CD14-positive monocyte (primary cell): ENCODE results near the gene RHOF. TPM values are rescaled to one million over a fixed set of nuclear protein-coding genes. Genes with fewer than 3 reads are reported as not detected.
"Not testable (repeated sequence)": the region's sequence is repeated elsewhere in the genome, so short reads cannot be mapped to it uniquely, and the experiment has no call there.

Experiments
- DNase-seq, 3 donors: peaks; one replicate each; pipeline ENCODE4 v3.0.0-alpha.2; 2011 to 2022
- H2AFZ ChIP-seq: 2 replicates; pipeline ENCODE4 v1.6.0; 2012; ENCODE audit warnings: mild to moderate bottlenecking, low read depth, low read length, inconsistent platforms; ENCODE audit not compliant: insufficient read depth, poor library complexity, severe bottlenecking
- H3K27ac ChIP-seq, 2 donors: 1 replicate in 1 of 2; 2 replicates in 1 of 2; pipeline ENCODE4 v1.5.1; 2012 to 2013; ENCODE audit warnings: low read length in 2 of 2, control low read depth in 1 of 2, inconsistent platforms in 1 of 2, low read depth in 1 of 2, mild to moderate bottlenecking in 1 of 2
- H3K27me3 ChIP-seq, 2 donors: one replicate each; pipeline versions ENCODE4 v1.6.0 to v1.6.1; 2011 to 2013; ENCODE audit warnings: low read length in 2 of 2; ENCODE audit not compliant: control insufficient read depth in 2 of 2, insufficient read depth in 2 of 2
- H3K36me3 ChIP-seq, 2 donors: replicated peaks in 1 of 2; 1 replicate in 1 of 2; 2 replicates in 1 of 2; pipeline versions ENCODE4 v1.5.1 to v1.6.1; 2012 to 2013; ENCODE audit warnings: low read length in 2 of 2, control low read depth in 1 of 2, inconsistent platforms in 1 of 2, mild to moderate bottlenecking in 1 of 2; ENCODE audit not compliant: insufficient read depth in 2 of 2, control insufficient read depth in 1 of 2
- H3K4me1 ChIP-seq, 2 donors: 1 replicate in 1 of 2; 2 replicates in 1 of 2; pipeline versions ENCODE4 v1.5.1 to v1.6.1; 2012 to 2013; ENCODE audit warnings: low read length in 2 of 2, control low read depth in 1 of 2, inconsistent platforms in 1 of 2, mild to moderate bottlenecking in 1 of 2, moderate library complexity in 1 of 2; ENCODE audit not compliant: insufficient read depth in 2 of 2, control insufficient read depth in 1 of 2
- H3K4me2 ChIP-seq: replicated peaks from 2 replicates; pipeline ENCODE3; 2012; ENCODE audit warnings: low read length, moderate library complexity, mild to moderate bottlenecking; ENCODE audit not compliant: poor library complexity, severe bottlenecking; ENCODE audit errors: extremely low read depth
- H3K4me3 ChIP-seq, 3 experiments: fragments of 200-600 bp in 1 of 3; sonication (generic) in 1 of 3; replicated peaks in 1 of 3; 1 replicate in 2 of 3; 2 replicates in 1 of 3; pipeline ENCODE4 v1.5.1; 2011 to 2013; ENCODE audit warnings: low read length in 3 of 3, mild to moderate bottlenecking in 3 of 3, control low read depth in 2 of 3, low read depth in 2 of 3, inconsistent platforms in 1 of 3, moderate library complexity in 1 of 3
- H3K79me2 ChIP-seq: 2 replicates; pipeline ENCODE4 v1.6.0; 2012; ENCODE audit warnings: mild to moderate bottlenecking, control low read depth, inconsistent platforms, low read length, moderate library complexity; ENCODE audit not compliant: insufficient read depth
- H3K9ac ChIP-seq: 2 replicates; pipeline ENCODE4 v1.6.0; 2017; ENCODE audit warnings: low read length, mild to moderate bottlenecking; ENCODE audit not compliant: insufficient read depth, poor library complexity, severe bottlenecking
- H3K9me3 ChIP-seq, 2 donors: replicated peaks in 1 of 2; 1 replicate in 1 of 2; 2 replicates in 1 of 2; pipeline versions ENCODE4 v1.5.1 to v1.6.1; 2012 to 2013; ENCODE audit warnings: low read length in 2 of 2, control low read depth in 1 of 2; ENCODE audit not compliant: control insufficient read depth in 1 of 2, insufficient read depth in 1 of 2
- H4K20me1 ChIP-seq: 2 replicates; pipeline ENCODE4 v1.6.0; 2012; ENCODE audit warnings: mild to moderate bottlenecking, low read length, control low read depth, moderate library complexity; ENCODE audit not compliant: insufficient read depth
- H3K27ac Mint-ChIP-seq, 7 donors: one replicate each; pipeline ENCODE4 v1.8.0; 2020; ENCODE audit warnings: mild to moderate bottlenecking in 7 of 7, mixed read lengths in 7 of 7, moderate library complexity in 6 of 7, inconsistent platforms in 2 of 7
- H3K27me3 Mint-ChIP-seq, 3 donors: one replicate each; pipeline ENCODE4 v1.8.0; 2021 to 2022; ENCODE audit warnings: low read depth in 3 of 3, mild to moderate bottlenecking in 3 of 3, mixed read lengths in 3 of 3, moderate library complexity in 3 of 3, inconsistent platforms in 1 of 3
- H3K36me3 Mint-ChIP-seq, 2 donors: one replicate each; pipeline ENCODE4 v1.8.0; 2020; ENCODE audit warnings: mixed read lengths in 2 of 2, inconsistent platforms in 1 of 2, mild to moderate bottlenecking in 1 of 2
- H3K4me1 Mint-ChIP-seq: one replicate; pipeline ENCODE4 v1.8.0; 2020; ENCODE audit warnings: mild to moderate bottlenecking, mixed read lengths
- H3K4me3 Mint-ChIP-seq, 2 donors: one replicate each; pipeline ENCODE4 v1.8.0; 2020; ENCODE audit warnings: mild to moderate bottlenecking in 2 of 2, mixed read lengths in 2 of 2, moderate library complexity in 1 of 2
- H3K9me3 Mint-ChIP-seq, 7 donors: one replicate each; pipeline ENCODE4 v1.8.0; 2020 to 2022; ENCODE audit warnings: mixed read lengths in 7 of 7, mild to moderate bottlenecking in 6 of 7, moderate library complexity in 6 of 7, inconsistent platforms in 2 of 7
- WGBS: methylation state at CpG from one replicate; pipeline ENCODE4 v1.1.5; 2013; ENCODE audit warnings: missing lambda C conversion rate; ENCODE audit not compliant: insufficient coverage; 5-methylcytosine and 5-hydroxymethylcytosine counted together
- intact Hi-C, 2 donors: fragments of 100-400 bp; cut with micrococcal nuclease; formaldehyde crosslinking; loops; one replicate each; pipeline versions ENCODE4 v1.15.0 to v1.15.1; 2023
- polyA plus RNA-seq, 3 donors: library from polyadenylated mRNA; depleted of rRNA in 1 of 3; unstranded in 2 of 3; stranded (reverse) in 1 of 3; fragments of 300-500 nt in 2 of 3; fragments of >200 nt in 1 of 3; fragmentation: Illumina TruSeq in 2 of 3; gene quantifications; 1 replicate in 2 of 3; 2 replicates in 1 of 3; pipeline ENCODE4 v1.2.3, GENCODE V29; 2012 to 2021
- TF ChIP-seq, protein P1 (sequence below): fragments of 200-600 bp; IDR thresholded peaks from one replicate; pipeline ENCODE4 v1.8.0; 2022; ENCODE audit warnings: antibody characterized with exemption, mild to moderate bottlenecking

The RHOF gene
- polyA plus RNA-seq, 3 donors = 7.1 to 25.9 (median 13.6) TPM

DNA sequence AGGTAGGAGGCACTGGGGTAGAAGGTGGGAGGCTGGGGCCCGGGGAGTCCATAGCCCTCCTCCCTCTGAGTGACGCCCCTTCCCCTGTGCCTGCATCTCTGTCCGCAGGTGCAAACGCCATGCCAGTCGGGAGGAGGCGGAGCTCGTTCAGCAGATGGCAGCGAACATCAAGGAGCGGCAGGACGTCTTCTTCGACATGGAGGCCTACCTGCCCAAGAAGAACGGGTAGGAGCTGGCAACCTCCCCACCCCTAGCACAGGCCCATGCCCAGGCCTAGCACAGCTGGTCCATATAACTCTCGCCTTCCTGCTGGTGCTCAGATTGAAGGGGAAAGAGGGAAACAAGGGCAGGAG is 45.3 kb downstream of the RHOF start:
- TF ChIP-seq, protein P1, sequence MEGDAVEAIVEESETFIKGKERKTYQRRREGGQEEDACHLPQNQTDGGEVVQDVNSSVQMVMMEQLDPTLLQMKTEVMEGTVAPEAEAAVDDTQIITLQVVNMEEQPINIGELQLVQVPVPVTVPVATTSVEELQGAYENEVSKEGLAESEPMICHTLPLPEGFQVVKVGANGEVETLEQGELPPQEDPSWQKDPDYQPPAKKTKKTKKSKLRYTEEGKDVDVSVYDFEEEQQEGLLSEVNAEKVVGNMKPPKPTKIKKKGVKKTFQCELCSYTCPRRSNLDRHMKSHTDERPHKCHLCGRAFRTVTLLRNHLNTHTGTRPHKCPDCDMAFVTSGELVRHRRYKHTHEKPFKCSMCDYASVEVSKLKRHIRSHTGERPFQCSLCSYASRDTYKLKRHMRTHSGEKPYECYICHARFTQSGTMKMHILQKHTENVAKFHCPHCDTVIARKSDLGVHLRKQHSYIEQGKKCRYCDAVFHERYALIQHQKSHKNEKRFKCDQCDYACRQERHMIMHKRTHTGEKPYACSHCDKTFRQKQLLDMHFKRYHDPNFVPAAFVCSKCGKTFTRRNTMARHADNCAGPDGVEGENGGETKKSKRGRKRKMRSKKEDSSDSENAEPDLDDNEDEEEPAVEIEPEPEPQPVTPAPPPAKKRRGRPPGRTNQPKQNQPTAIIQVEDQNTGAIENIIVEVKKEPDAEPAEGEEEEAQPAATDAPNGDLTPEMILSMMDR = no peak

DNA sequence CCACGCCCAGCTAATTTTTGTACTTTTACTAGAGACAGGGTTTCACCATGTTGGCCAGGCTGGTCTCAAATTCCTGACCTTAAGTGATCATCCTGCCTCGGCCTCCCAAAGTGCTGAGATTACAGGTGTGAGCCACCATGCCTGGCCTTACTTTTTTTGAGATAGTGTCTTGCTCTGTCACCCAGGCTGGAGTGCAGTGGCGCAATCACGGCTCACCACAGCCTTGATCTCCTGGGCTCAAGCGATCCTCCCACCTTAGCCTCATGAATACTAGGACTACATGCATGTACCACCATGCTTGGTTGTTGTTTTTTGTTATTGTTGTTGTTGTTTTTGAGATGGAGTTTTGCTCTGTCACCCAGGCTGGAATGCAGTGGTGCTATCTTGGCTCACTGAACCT is 47.9 kb downstream of the RHOF start:
- intact Hi-C loops, H3K36me3 ChIP-seq, H3K4me2 ChIP-seq, H3K27ac ChIP-seq, H2AFZ ChIP-seq, H3K9ac ChIP-seq, H3K4me3 Mint-ChIP-seq, H4K20me1 ChIP-seq, H3K4me3 ChIP-seq, H3K9me3 Mint-ChIP-seq, DNase-seq, H3K79me2 ChIP-seq, H3K27me3 Mint-ChIP-seq, H3K36me3 Mint-ChIP-seq, H3K27ac Mint-ChIP-seq, H3K4me1 ChIP-seq, H3K27me3 ChIP-seq, H3K9me3 ChIP-seq: not testable (repeated sequence)
- H3K4me1 Mint-ChIP-seq = peaks cover 17% of the 10 kb centered on the region
- WGBS = 96% methylated on average over 2 of the region's 5 CpGs

More for the DNA sequence above, 45.3 kb downstream of the RHOF start:
- H4K20me1 ChIP-seq = no peaks in the 10 kb centered on the region
- H2AFZ ChIP-seq = no peak overlapping the region
- H3K4me1 ChIP-seq = no peaks in the 10 kb centered on the region
- no peak overlapping the region for H3K4me3 Mint-ChIP-seq
- H3K9me3 ChIP-seq = no peaks in the 10 kb centered on the region
- no peaks in the 10 kb centered on the region for H3K27me3 ChIP-seq
- no peaks in the 10 kb centered on the region for H3K36me3 Mint-ChIP-seq
- 89% methylated on average over 5 of the region's 13 CpGs for WGBS
- peaks cover 0 to 2% (median 0%) of the 10 kb centered on the region in 3 donors for H3K27me3 Mint-ChIP-seq
- H3K4me2 ChIP-seq = no peak overlapping the region
- H3K4me3 ChIP-seq = no peak overlapping the region
- H3K27ac Mint-ChIP-seq = peak overlapping the region in 1 of 7 donors; percentile 22
- peak overlapping the region in 1 of 2 donors; percentile 31 for H3K27ac ChIP-seq
- H3K36me3 ChIP-seq = peaks cover 0 to 3% of the 10 kb centered on the region in 2 donors
- H3K9me3 Mint-ChIP-seq = no peaks in the 10 kb centered on the region
- H3K4me1 Mint-ChIP-seq = peaks cover 11% of the 10 kb centered on the region
- no peak overlapping the region for H3K9ac ChIP-seq
- no peak for DNase-seq
- intact Hi-C loops = no loop called here
- no peaks in the 10 kb centered on the region for H3K79me2 ChIP-seq
